Measurements from ENCODE around the gene NINL.
"Not testable (repeated sequence)": the region's sequence is repeated elsewhere in the genome, so short reads cannot be mapped to it uniquely, and the experiment has no call there.

The NINL gene

GRCh38 chr20:25592135-25592852, 7.0 kb upstream of the NINL start:
- DNase-seq (ENCODE audit: low read depth in 2 of 2), result no peak

DNA sequence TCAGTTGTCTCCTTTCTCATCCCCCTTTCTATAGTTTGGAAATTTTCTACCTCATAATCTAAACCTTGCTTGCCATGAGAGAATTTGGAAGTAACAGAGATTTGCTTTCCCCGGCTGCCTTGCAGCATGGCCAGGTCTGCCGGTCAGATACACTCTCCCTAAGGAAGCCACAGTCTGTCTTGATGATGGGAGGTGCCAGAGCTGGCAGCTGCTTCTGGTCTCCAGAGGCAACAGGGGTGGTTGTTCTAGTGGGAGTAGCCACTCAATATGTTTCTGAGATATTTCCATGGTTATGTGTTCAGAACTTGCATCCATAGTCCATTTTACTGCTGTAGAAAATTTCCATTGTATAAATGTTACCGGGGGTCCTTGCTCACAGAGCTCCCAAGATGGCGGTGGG, 5.4 kb upstream of the NINL start:
- DNase-seq (ENCODE audit: low read depth in 2 of 2), result not testable (repeated sequence)

DNA sequence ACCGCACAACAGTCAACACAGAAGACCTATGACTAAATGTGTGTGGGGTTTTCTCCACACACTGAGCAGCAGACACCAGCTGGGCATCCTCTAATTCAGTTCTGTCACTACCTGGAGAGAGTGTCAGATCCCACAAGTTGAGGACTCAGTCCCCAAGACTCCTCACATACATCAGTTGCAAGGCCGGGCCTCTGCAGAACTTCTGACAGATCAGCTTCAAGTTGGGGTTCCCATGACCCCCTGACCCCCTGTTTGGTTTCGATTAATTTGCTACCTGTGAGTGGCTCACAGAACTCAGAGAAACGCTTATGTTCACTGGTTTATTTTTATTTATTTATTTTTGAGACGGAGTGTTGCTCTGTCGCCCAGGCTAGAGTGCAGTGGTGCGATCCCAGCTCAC, 3.2 kb upstream of the NINL start:
- DNase-seq (ENCODE audit: low read depth in 2 of 2), result no peak

GRCh38 chr20:25587536-25587935, 2.2 kb upstream of the NINL start:
- DNase-seq (ENCODE audit: low read depth in 2 of 2), result no peak

- no peak for DNase-seq (ENCODE audit: low read depth in 2 of 2)
Observed at GRCh38 chr20:25586877-25587276, 1.5 kb upstream of the NINL start.

- not testable (repeated sequence) for DNase-seq (ENCODE audit: low read depth in 2 of 2)
Observed at GRCh38 chr20:25583607-25584006, 1.7 kb downstream of the NINL start.

- no peak for DNase-seq (ENCODE audit: low read depth in 2 of 2)
Observed at GRCh38 chr20:25580711-25581110, 4.6 kb downstream of the NINL start.

GRCh38 chr20:25579081-25579770, 6.1 kb downstream of the NINL start:
- no peak for DNase-seq (ENCODE audit: low read depth in 2 of 2)

GRCh38 chr20:25576783-25577530, 8.4 kb downstream of the NINL start:
- no peak for DNase-seq (ENCODE audit: low read depth in 2 of 2)

DNA sequence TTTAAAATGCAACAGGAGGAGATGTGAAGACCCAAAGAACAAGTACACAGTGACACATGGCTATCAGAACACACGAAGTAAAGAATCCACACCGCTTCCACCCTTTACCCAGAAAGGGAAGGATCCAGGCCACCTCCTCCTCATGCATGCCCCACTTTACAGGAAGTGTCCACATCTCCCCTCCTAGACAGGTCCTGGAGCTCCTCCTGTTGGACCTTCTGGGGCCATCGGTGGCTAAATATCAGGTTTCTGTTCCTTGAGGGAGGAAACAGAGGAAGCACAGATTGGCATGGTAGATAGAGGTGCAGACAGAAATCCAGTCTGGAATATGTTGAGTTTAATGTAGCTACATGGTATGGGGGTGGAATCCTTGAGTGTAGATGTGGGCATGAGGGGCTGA, 10.9 kb downstream of the NINL start:
- DNase-seq (ENCODE audit: low read depth in 2 of 2), result no peak

DNA sequence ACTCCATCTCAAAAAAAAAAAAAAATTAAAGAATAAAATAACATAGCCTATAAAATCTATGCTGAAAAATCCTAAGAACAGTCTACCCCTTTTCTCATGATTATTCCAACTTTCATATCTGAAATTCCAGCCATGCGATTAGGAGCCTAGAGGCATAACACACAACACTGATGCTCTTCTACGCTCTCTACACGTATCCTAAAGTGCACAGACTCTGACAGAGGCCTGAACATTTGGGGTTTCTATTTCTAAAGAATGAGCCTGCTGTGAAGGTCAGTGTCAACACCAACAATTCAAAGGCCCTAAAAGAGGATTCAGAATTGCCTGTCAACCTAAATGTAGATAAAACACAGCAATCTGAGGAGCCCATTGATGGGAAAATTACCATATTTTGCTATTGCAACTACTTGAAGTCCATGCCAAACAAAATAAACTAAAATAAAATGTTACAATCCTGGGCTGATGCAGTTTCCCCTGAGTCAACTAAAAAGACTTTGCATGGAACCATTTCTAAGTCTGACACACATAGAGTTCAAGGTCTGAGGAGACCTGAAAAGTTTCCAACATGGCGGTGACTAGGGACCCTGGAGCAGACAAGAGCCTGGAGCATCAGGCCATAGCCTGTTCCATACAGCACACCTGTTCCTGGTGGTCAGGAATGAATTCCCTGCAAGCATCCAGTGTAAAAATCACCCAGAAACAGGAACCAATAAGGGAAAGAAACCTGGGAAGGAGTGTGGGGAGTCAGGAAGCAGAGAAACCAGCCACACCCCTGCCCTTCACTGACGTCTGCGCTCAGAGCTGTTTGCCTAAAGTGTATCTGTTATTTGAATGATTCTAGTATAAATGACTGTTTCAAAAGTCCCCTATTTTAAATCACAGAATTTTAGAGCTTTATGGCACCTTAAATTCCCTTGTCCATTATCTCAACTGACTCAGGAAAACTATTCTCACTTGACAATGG, 11.8 kb downstream of the NINL start:
- no peak for DNase-seq (ENCODE audit: low read depth in 2 of 2)

- DNase-seq (ENCODE audit: low read depth in 2 of 2), result no peak
Observed at GRCh38 chr20:25571817-25572216, 13.5 kb downstream of the NINL start.

- no peak for DNase-seq (ENCODE audit: low read depth in 2 of 2)
Observed at GRCh38 chr20:25571240-25571639, 14.1 kb downstream of the NINL start.

DNA sequence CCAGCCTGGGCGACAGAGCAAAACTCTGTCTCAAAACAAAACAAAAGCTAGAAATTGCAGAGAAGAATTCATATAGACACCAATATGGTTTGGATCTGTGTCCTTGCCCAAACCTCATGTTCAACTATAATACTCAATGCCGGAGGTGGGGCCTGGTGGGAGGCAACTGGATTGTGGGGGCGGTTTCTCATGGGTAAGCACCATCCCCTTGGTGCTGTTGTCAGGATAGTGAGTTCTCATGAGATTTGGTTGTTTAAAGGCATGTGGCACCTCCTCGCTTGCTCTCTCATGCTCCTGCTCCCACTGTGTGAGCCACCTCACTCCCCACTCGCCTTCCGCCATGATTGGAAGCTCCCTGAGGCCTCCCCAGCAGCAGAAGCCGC, 15.2 kb downstream of the NINL start:
- no peak for DNase-seq (ENCODE audit: low read depth in 2 of 2)

- no peak for DNase-seq (ENCODE audit: low read depth in 2 of 2)
Observed at GRCh38 chr20:25567286-25567685, 18.0 kb downstream of the NINL start.

DNA sequence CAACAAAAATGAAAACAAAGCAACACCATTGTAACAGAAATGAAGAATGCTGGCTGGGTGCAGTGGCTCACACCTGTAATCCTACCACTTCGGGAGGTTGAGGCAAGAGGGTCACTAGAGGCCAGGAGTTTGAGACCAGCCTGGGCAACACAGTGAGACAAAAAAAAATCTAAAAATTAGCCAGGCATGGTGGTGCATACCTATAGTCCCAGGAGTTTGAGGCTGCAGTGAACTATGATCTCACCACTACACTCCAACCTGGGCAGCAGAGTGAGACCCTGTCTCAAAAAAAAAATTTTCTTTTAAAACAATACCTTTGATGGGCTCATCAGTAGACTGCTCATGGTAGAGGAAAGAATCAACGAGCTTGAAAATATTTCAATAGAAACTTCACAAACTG, 18.5 kb downstream of the NINL start:
- no peak for DNase-seq (ENCODE audit: low read depth in 2 of 2)

DNA sequence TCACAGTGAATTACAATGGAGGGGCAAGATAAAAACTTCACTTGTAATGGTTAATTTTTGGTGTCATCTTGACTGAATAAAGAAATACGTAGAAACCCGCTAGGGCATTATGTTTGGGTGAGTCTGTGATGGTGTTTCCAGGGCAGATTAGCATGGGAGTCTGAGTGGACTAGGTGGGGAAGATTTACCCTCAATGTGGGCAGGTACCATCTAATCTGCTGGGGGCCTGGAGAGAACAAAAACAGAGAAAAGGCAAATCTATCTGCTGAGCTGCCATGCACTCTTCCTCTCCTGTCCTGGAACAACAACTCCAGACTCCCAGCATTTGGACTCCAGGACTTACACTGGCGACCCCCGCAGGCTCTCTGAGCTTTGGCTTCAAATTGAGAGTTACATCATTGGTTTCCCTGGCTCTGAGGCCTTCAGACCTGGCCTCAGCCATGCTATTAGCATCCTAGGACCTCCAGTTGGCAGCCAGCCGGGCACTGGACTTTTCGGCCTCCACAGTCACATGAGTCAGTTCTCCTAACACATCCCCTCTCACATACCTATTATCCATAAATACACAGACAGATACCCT, 19.7 kb downstream of the NINL start:
- no peak for DNase-seq (ENCODE audit: low read depth in 2 of 2)

- DNase-seq (ENCODE audit: low read depth in 2 of 2), result no peak
Observed at GRCh38 chr20:25563876-25564275, 21.5 kb downstream of the NINL start.

GRCh38 chr20:25563362-25563761, 22.0 kb downstream of the NINL start:
- DNase-seq (ENCODE audit: low read depth in 2 of 2), result no peak

DNA sequence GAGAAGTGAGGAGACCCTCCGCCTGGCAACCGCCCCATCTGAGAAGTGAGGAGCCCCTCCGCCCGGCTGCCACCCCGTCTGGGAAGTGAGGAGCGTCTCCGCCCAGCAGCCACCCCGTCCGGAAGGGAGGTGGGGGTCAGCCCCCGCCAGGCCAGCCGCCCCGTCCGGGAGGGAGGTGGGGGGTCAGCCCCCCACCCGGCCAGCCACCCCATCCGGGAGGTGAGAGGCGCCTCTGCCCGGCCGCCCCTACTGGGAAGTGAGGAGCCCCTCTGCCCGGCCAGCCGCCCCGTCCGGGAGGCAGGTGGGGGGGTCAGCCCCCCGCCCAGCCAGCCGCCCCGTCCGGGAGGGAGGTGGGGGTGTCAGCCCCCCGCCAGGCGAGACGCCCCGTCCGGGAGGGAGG, 23.6 kb downstream of the NINL start:
- not testable (repeated sequence) for DNase-seq (ENCODE audit: low read depth in 2 of 2)

- DNase-seq (ENCODE audit: low read depth in 2 of 2), result no peak
Observed at GRCh38 chr20:25553819-25554296, 31.5 kb downstream of the NINL start.
